NCI-H446 (cell line): Measurements from ENCODE around the gene CELF4.

Experiments
- DNase-seq, 2 experiments: peaks; one replicate each; lab custom pipeline; 2025; lab: John Stamatoyannopoulos, UW

CELF4 gene

DNA sequence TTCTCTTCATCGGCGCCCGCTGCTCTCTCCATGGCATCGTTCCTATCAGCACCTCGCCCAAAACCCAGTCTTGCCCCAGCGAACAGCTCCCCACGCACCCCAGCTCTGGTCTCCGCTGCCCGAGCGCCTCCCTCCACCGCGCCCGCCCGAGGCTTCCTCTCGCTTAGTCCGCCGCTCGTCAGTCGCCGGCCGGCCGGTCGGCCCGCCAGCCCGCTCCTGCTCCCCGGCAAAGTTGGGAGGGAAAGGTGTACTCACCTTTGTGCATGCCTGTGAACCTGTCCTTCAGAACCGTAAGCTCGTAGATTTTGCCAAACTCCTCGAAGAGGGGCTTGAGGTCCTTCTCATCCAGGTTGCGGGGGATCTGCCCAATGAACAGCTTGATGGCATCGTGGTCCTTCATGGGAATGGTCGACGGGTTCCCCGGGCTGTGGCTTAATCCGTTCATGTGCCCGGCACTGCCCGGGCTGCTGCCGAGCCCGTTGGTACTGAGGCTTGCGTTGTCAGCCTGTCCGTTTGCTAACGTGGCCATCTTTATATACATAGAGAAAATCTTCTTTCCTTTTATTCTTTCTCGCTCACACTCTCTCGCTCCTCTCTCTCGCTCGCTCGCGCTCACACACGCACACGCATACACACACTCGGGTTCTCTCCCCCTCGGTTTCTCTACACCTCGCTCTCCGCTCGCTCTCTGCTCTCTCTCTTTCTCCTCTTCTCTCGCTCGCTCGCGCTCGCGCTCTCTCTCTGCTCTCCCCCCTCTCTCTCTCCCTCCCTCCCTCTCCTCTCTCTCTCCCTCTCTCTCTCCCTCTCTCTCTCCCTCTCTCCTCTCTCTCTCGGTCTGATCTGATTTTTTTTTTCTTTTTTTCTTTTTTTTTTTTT lies at the start of gene CELF4:
Gene CELF4, minus strand, starts transcription at position 698 of the 876 bp plus-strand sequence.
- DNase-seq, result peak; percentile 48 to 58

DNA sequence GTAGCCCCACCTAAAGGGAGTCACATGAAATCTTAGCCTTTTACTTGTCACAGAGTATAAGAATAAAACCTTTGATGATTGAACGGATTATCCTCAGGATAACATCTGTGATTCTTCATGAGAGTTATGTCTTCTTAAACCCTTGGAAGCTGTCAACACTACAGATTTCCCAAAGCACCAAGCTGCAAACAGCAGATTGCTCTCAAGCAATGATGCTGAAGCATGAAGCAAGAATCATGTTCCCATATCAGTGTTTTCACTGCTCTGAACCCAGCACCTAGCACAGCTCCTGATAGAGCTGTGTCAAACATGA lies 47.6 kb upstream of the CELF4 start:
- DNase-seq, result no peak

DNA sequence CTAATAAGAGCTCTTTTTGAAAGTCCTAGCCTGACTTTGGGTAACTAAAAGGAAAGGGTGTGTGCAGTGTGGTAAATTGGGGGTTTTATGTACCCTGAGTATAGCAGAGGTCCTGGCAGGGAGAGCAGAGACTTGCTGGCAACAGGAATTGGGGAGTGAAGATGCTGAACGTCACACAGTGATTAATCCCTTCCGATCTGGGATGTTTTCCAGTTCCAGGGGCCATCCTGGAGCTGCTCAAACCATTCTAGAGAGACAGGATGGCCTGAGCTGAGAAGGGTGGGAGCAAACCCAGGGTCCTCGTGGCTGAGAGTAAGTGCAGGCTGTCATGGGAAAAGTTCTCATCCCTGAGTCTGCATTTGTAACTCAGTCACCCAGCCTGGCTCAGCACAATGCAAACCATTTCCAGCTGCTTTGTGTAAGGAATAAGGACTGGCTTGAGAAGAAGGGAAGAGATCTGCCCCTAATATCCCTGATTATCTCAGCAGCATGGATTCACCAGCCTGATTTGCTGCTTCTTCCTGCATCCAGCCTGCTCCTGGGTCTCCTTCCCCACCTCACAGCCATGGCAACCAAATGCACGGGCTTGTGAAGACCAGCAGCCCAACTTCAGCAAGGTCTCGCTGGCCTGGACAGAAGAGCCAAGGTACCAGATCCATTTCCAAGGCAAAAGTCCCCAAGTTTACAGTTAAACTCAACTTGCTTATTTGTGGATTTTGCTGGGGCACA lies 47.1 kb upstream of the CELF4 start:
- no peak for DNase-seq

DNA sequence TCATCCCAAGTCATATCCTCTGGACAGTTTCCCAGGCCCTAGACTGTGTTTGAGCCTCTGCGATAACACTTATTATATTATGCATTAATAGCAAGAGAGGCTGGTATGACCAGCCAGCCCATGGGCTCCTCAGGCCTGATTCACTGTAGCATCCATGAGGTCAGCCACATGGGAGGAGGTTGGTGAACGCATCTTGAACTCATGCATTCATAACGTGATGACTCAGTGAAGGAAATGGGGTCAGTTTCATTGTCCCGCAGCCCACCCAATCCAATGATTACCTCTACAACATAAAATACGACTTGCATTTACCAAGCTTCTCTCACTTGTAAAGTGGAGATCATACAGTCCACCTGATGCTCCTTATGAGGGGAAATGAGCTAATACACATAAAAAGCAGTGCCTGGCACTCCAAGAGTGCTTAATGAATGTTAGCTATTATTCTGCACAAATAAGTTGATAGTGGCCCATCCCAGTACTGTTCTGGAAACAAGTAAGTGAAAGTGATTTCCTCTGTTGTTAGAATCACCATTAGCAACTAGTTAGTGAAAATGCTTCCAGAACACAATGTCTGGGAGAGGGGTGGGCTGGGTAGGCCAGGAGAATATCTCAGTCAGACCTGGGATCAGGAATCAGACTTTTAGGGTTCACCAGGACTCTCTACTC lies 46.1 kb upstream of the CELF4 start:
- no peak for DNase-seq

DNA sequence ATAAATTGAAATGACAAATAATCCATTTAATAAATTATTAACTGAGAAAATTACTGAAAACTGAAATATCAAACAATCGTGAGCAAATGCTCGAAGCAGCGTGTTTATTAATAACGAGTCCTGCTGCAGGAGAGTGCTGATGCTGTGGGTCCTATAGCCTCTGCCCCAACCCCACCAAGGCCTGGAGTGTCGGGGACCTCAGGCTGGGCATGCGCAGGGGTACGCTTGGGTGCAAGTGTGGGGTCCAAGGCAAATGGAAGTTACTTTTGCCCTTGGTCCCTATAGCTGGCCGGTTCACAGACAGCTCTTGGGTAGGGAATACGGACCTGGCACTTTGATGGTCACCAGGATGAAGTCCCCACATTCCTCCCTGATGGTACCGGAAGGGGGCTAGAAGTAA lies 43.3 kb upstream of the CELF4 start:
- no peak for DNase-seq

DNA sequence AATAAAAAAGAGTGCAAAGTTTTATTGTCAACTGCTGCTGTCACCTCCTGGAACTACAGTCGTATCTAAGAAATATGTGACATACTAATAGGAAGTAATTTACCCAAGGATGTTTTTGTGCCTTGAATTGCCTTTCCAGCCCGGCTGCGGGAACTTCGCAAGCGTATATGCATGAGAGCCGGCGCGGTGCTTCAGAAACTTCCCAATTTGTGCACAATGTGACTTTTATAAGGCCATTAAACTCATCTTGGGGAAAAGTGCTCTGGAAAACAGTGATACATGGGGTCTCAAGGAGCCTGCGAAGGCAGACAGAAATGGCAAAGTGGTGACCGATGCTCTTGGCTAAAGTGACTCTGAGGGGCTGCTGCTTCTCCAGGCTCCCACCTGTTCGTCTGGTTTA lies 41.7 kb upstream of the CELF4 start:
- DNase-seq, result no peak

DNA sequence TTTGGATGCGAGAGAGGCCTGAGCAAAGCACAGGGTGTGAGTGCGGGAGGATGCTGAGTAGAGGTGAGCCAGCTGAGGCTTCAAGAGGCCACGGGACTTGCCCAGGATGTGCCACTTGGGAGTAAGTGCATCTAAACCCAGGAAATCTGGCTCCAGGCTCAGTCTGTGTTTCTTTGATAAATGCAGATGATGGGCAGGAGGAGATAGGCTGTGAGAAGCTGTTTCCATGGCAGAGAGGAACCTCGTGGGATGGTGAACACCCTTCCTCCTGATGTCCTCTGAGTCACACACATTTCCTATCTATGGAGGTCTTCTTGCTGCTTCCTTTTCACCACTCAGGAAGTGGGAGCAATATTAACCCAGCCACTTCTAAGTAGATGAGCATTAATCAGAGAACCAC lies 38.4 kb upstream of the CELF4 start:
- DNase-seq, result no peak

DNA sequence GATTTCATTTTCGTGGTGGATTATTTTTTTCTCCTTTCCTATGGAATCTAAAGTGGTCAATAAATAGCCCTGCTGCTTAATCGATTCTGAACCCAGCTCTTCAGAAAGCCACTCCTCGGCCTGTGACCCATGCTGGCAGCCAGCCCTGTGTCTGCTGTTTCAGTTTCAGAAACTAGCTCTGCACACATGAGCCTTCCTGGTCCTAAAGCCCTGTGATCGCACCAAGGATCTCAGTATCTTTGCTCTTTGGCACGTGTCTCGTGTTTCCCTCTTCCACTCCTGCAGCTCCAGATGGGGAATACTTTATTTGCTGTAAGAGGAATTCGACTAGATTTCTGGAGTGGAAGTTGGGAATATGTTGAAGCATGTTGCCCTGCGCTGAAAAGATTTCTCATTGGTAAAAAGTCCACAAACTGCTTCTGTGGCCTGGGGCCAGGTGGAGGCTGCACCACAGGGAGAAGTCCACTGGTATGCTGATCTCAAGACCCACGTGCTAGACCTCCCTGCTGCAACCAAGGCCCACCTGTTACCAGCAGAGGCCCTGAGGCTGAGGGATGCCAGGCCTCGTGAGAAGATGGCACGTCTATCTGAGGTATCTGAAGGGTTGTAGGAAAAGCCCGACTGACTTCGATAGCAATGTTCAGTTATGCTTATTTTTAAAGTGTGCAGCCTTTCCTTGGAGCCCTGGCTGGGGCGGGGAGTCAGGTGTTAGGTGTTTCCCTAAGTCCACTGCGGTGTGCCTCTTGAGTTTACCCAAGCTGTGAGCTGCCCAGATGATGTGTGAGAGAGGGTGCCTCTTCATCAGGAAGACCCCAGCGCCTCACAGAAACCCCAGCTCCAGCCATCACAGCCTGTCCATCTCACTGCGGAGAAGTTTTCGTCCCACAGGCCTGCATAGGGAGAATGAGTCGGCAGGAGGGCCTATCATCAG lies 33.6 kb upstream of the CELF4 start:
- no peak for DNase-seq

DNA sequence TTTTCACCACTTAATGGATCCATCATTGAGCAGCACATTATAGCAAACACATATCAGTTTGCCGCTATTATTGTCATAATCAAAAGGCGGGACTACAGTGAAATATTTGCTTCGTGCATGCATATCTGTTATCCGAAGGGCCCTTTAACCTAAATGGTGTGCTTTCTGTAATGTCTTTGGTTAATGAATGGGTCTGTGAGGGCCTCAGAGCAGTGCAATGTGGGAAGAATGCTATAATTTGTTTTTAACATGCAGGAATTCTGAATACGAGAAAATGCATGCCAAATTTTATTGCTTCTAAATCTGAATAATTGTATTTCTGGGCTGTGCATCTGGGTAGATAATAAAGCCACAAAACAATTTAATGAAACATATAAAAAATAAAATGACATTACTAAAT lies 32.8 kb upstream of the CELF4 start:
- DNase-seq, result no peak

DNA sequence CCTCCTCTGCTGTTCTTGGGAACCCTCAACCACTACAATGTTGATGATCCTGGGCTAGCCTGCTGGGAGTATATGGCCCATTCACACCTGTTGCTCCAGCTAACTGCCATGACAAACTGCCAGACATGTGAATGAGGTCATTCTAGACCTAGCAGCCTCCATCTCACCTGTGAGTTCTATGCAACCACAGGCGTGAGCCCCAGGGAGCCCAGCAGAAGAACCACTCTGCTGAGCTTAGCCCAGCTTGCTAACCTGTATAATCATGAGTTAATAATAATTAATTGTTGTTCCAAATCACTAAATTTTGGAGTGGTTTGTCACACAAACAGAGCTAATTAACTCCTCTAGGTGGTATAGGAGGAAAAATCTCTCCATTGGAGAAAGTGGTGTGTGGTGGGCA lies 24.7 kb upstream of the CELF4 start:
- DNase-seq, result no peak

DNA sequence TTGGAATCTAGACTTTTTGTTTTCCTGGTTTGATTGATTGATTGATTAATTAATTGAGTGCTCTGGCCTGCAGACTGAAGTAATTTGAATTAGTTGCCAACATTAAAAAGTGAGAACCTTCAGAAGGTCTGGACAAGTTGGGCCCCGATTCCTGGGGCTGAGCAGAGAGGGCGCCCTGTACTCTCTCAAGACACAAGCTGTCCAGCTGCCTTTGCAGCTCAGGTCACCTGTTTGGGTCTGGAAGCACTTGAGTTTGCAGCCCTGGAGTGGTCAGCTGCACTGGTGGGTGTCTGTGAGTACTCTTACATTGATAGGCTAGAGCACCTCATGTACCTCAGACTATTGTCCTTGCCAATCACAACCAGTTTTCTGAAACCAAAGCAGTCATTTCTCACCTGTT lies 22.7 kb upstream of the CELF4 start:
- DNase-seq, result no peak

DNA sequence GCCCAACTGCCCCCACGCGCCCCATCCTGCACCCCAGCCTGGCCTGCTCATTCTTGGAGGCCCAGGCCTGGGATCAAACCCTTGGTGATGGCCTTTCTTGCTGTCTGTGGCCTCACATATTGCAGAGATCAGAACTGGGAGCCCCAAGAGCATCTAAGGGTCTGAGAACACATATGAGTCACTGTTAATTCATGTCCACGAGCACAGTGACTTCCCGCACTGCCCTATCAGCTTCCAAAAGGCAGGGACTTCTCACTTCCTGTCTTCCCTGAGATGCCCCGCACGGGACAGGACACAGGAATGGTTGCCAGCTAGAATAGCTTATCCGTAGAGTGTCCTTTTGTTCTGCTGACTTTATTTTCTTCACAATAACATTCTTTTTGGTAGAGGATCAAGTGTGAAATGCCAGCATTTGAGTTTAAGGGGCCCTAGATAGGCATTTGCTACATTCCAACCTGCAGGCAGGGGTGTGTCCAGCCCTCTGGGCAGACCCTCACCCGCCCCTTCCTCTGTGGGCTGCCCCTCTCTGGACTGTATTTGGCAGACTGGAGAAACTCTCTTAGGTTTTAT lies 21.1 kb upstream of the CELF4 start:
- no peak for DNase-seq

DNA sequence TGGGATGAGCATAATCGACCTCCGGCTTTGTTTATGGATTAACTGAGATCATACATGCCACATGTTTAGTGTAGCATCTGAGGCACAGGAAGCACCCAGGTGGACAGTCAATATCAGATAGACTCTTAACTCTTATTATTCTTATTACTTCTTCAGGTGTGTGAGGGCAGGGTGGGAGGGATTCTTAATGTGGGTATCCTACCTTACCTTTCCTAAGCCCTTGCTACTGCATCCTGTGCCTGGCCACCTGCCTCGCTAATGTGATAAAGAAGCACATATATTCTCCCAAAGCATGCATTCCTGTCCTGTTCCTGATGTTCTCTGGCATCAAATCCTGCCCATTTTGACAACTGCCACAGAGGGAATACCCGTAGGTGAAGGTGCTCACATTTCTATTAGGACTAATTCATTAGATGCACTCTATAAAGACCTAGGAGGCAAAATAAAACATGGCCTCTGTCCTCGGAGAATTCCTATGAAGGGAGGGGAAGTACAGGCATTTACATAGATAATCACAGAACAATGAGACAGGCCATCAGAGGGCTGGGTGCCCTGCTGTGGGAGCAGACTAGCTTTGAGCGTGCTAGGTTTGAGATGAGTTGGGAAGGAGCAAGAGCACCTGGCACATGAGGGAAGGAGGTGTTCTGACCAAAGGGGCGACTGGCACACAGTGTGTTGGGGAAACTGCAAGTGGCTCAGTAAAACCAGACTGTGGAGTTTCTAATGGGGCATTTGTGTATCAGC lies 19.5 kb upstream of the CELF4 start:
- DNase-seq, result no peak

DNA sequence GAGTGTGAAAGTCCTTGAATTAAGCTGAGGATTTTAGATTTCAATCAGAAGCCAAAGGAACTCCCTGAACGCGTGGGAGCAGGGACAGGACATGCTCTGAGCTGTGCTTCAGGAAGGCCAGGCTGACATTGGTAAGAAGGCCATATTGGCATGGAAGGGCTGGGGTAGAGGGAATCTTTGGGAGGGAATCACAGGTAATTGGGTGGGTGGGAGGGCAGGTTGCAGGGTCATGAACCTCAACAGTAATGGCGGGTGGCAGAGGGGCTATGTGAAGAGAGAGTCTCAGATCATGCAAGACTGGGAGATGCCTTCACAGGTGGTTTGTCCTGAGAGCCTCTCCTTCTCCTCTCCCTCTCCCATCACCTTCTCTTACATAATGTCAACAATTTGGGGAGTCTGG lies 18.6 kb upstream of the CELF4 start:
- DNase-seq, result no peak

DNA sequence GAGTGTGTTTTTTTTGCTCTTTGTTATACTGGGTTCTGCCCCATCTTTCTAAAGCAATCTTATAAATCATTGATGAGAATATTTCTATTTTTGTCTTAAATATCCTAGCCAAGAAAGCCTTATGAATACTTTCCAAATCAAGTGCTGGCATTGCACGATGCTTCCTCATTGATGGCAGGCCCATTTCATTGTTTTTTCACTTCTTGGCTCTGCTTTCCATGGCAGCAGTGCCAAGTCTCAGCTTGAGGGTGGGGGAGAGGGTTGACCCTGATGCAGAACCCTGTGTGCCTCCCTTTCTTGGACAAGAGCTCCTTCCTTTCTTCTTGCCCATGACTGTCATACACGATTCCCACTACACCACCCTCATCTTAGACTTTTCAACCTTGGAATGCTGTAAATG lies 16.7 kb upstream of the CELF4 start:
- peak; percentile 17 to 73 for DNase-seq

DNA sequence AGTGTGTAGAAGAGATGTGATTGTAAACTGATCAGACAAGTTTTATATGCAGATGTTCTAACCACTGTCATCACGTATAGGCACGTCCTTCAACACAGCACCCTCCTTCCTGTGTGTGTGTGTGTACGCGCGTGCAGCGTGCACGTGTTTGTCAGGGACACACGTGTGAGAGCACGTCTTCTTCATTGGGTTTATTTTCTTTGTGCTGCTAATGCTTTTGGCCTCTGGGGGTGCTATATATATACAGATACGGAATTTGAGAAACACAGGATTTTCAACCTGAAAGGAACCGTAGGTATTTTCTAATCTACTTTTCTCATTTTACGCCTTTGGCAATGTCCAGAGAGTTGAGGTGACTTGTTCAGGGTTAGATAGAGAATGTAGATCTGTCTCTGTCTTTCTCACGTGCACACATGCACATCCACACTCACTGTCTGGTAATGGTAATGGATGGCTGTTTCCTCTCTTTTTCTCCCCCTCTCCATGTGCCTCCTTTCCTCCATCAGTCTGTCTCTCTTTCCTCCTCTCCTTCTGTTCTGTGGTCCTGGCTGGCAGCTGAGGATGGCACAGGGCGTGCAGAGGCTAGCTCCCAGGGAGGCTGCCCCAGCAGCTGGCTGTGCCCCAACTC lies 13.4 kb upstream of the CELF4 start:
- no peak for DNase-seq

DNA sequence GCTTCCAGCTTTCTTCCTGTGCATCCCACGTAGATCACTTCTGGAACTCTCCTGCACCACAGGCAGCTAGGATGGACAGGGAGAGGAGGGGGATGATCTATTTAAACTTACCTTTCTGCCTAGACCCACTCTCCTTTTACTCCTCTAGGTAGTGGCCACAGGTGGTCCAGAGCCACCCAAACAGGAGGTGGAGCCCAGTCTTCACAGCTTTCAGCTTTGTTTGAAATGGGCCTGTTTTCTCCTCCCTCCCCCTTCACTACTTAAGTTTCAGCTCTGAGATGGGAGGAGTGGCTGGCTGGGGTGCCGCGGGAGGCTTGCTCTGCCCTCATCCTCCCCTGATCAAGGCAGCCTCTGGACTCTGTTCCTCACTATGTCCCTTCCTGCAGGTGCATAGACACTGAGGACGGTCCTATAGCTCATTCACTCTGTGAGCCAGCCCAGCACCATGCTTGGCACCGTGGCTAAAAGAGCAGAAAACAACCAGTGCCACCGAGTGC lies 12.6 kb upstream of the CELF4 start:
- DNase-seq, result no peak

DNA sequence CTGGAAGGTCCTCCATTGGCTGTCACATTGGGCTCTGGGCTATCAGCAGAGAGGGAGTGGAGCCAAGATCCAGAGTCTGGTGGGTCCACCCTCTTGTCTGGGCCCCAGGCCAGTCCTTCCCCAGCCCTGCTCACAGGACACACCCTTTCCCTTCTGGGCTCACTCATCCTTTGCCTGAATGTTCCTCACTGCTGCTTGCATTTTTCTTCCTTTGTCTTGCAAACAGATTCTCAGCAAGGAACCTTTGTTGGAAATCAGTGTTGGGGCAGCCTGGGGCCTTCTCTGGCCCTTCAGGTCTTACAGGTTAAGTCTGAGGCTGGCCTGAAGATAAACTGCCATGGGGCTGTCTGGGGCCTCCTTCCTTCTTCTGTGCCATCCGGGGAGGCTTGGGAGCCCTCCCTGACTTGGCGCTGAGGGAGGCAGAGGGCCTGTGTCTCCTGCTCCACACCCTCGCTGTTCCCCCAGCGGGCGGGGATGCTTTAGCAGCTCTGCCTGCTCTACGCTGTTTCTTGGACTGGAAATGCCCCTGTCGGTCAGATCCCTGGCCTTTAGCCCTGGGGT lies 11.5 kb upstream of the CELF4 start:
- DNase-seq, result peak in 1 of 2 experiments; percentile 63

DNA sequence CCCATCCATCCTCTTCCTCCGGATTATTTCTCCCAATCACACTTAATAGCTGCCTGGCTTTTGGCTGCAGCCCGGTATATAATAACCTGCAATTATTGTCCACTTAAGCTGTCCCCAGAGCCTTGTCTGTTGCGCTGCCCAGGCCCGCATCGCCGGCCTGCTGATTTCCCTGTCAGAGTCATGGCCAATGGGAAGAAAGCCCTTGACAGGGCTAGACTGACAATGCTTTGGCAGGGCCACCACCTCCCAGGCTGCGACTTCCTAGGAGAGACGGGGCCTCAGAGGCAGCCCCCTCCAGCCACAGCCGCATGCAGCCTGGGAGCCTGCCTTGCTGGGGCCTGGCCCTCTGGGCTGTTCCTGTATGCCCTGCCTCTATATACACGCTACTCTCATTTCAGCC lies 10.0 kb upstream of the CELF4 start:
- DNase-seq, result no peak

DNA sequence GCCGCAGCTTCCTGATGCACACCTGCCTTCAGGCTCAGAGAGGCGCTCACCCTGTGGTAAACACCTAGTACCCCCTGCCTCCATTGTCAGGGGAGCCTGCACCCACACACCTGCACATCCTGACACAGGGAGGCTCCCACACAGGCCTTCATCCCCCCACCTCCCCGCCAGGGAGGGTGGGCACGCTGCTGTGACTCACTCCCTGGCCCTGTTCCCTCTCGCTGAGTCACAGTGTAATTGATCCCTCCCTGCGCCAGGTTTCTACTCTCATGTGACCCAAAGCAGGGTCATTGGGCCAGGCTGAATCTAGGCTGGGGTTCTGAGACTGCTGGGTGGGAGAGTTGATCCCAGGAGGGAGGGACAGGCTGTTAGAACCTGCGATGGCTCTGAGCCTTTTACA lies 8.5 kb upstream of the CELF4 start:
- peak; percentile 26 to 56 for DNase-seq
